Right lung (tissue), 5 donors: ENCODE data around the gene USP12. TPM values are rescaled to one million over a fixed set of nuclear protein-coding genes. Genes with fewer than 3 reads are reported as not detected.
"Not testable (repeated sequence)": the region's sequence is repeated elsewhere in the genome, so short reads cannot be mapped to it uniquely, and the experiment has no call there.

ENCODE experiments used
- DNase-seq, 2 donors: peaks; one replicate each; pipeline ENCODE4 v3.0.0-alpha.2; 2013
- polyA plus RNA-seq, 5 donors: library from polyadenylated mRNA; unstranded; fragments of 120-200 nt; gene quantifications; one replicate each; pipeline versions ENCODE4 v1.2.1 to v1.2.3, GENCODE V29; 2013; ENCODE audit warnings: inconsistent platforms in 1 of 5, low replicate concordance in 1 of 5; ENCODE audit not compliant: insufficient read length in 5 of 5, insufficient read depth in 1 of 5

Gene USP12
- polyA plus RNA-seq, 5 donors, result 29.7 to 51.3 (median 40.4) TPM

- DNase-seq, result no peak
Measured at GRCh38 chr13:27080018-27080948, 91.3 kb downstream of the USP12 start.

- DNase-seq, result no peak
Measured at GRCh38 chr13:27079421-27079958, 92.1 kb downstream of the USP12 start.

GRCh38 chr13:27077451-27077850 is 94.2 kb downstream of the USP12 start:
- DNase-seq, result no peak

GRCh38 chr13:27076421-27076820 is 95.2 kb downstream of the USP12 start:
- no peak for DNase-seq

- DNase-seq, result no peak
Measured at GRCh38 chr13:27073186-27073585, 98.4 kb downstream of the USP12 start.

GRCh38 chr13:27066123-27066522 is 105.5 kb downstream of the USP12 start:
- not testable (repeated sequence) for DNase-seq

GRCh38 chr13:27065582-27065981 is 106.0 kb downstream of the USP12 start:
- DNase-seq, result no peak

GRCh38 chr13:27064252-27064995 is 107.2 kb downstream of the USP12 start:
- DNase-seq, result no peak

GRCh38 chr13:27057817-27058216 is 113.8 kb downstream of the USP12 start:
- DNase-seq, result no peak

GRCh38 chr13:27055526-27055925 is 116.1 kb downstream of the USP12 start:
- no peak for DNase-seq

GRCh38 chr13:27054760-27055159 is 116.9 kb downstream of the USP12 start:
- DNase-seq, result no peak

- no peak for DNase-seq
Measured at GRCh38 chr13:27053902-27054595, 117.6 kb downstream of the USP12 start.

GRCh38 chr13:27053210-27053884 is 118.3 kb downstream of the USP12 start:
- no peak for DNase-seq

GRCh38 chr13:27052551-27053208 is 118.9 kb downstream of the USP12 start:
- no peak for DNase-seq

GRCh38 chr13:27047081-27047480 is 124.5 kb downstream of the USP12 start:
- DNase-seq, result no peak

- no peak for DNase-seq
Measured at GRCh38 chr13:27044837-27045570, 126.6 kb downstream of the USP12 start.

- DNase-seq, result no peak
Measured at GRCh38 chr13:27043013-27043412, 128.6 kb downstream of the USP12 start.

- no peak for DNase-seq
Measured at GRCh38 chr13:27041341-27041740, 130.3 kb downstream of the USP12 start.

GRCh38 chr13:27040826-27041108 is 130.8 kb downstream of the USP12 start:
- DNase-seq, result no peak

- DNase-seq, result no peak
Measured at GRCh38 chr13:27039171-27039701, 132.4 kb downstream of the USP12 start.
